PC-9 (cell line): ENCODE data around the gene SLC26A4. TPM values are rescaled to one million over a fixed set of nuclear protein-coding genes. Genes with fewer than 3 reads are reported as not detected.

Experiments used
- BruUV-seq: library from RNA; stranded (reverse); fragments of 400-500 nt; replicated peaks from 2 replicates; lab custom pipeline; 2021; lab: Mats Ljungman, UMichigan
- CTCF ChIA-PET: fragments of 300-600 bp; sonication (Branson Sonifier 250); formaldehyde crosslinking; loops from one replicate; lab custom pipeline; 2022; ENCODE audit warnings: antibody characterized with exemption; lab: Charles Lee
- POLR2A ChIA-PET: fragments of 300-600 bp; sonication (Branson Sonifier 250); formaldehyde crosslinking; loops from one replicate; lab custom pipeline; 2022; ENCODE audit warnings: antibody characterized with exemption; ENCODE audit not compliant: unreplicated experiment; lab: Charles Lee
- DNase-seq, 2 experiments: peaks; one replicate each; pipeline versions ENCODE4 v3.0.0 to v3.0.0-alpha.2; 2015 to 2022; ENCODE audit warnings: mixed read lengths in 1 of 2
- H2AFZ ChIP-seq: fragments of 200-600 bp; sonication (generic); 2 replicates; pipeline ENCODE4 v1.8.1; 2017; ENCODE audit warnings: antibody characterized with exemption
- H3F3A ChIP-seq: fragments of 200-600 bp; sonication (generic); 2 replicates; pipeline ENCODE4 v1.8.1; 2017; ENCODE audit warnings: antibody characterized with exemption, mild to moderate bottlenecking, low read depth; ENCODE audit not compliant: insufficient read depth
- H3K27ac ChIP-seq: fragments of 200-600 bp; sonication (generic); 2 replicates; pipeline ENCODE4 v1.6.1; 2016; ENCODE audit warnings: mixed run types
- H3K27me3 ChIP-seq: fragments of 200-600 bp; sonication (generic); 2 replicates; pipeline ENCODE4 v1.6.1; 2016; ENCODE audit warnings: low read depth, mixed run types; ENCODE audit not compliant: insufficient read depth
- H3K36me3 ChIP-seq: fragments of 200-600 bp; sonication (generic); 2 replicates; pipeline ENCODE4 v1.6.1; 2016; ENCODE audit warnings: low read depth, mixed run types
- H3K4me1 ChIP-seq: fragments of 200-600 bp; sonication (generic); replicated peaks from 2 replicates; pipeline ENCODE4 v1.6.1; 2016; ENCODE audit warnings: mixed run types; ENCODE audit not compliant: insufficient read depth
- H3K4me2 ChIP-seq: fragments of 200-600 bp; sonication (generic); 2 replicates; pipeline ENCODE4 v1.6.1; 2017; ENCODE audit warnings: mixed run types
- H3K4me3 ChIP-seq: fragments of 200-600 bp; sonication (generic); 2 replicates; pipeline ENCODE4 v1.6.1; 2016; ENCODE audit warnings: mixed run types
- H3K79me2 ChIP-seq: fragments of 200-600 bp; sonication (generic); 2 replicates; pipeline ENCODE4 v1.6.1; 2017; ENCODE audit warnings: low read depth, mixed run types
- H3K9me2 ChIP-seq: fragments of 200-600 bp; sonication (generic); 2 replicates; pipeline ENCODE4 v1.8.1; 2017; ENCODE audit warnings: mild to moderate bottlenecking; ENCODE audit not compliant: insufficient read depth
- H3K9me3 ChIP-seq: fragments of 200-600 bp; sonication (generic); 2 replicates; pipeline ENCODE4 v1.8.1; 2016; ENCODE audit warnings: low read depth; ENCODE audit not compliant: insufficient read depth
- H4K20me1 ChIP-seq: fragments of 200-600 bp; sonication (generic); 2 replicates; pipeline ENCODE4 v1.8.1; 2017; ENCODE audit not compliant: insufficient read depth
- CTCF ChIP-seq: fragments of 200-600 bp; sonication (generic); conservative IDR thresholded peaks from 2 replicates; pipeline ENCODE4 v1.6.1; 2017; ENCODE audit warnings: mixed run types, antibody characterized with exemption, mild to moderate bottlenecking, moderate library complexity
- EZH2 ChIP-seq: fragments of 200-600 bp; sonication (generic); IDR thresholded peaks from 2 replicates; pipeline ENCODE4 v1.8.0; 2017; ENCODE audit warnings: antibody characterized with exemption, low read depth
- intact Hi-C: fragments of 100-400 bp; cut with micrococcal nuclease; formaldehyde crosslinking; loops from one replicate; pipeline ENCODE4 v1.10.0; 2022; ENCODE audit not compliant: unreplicated experiment
- total RNA-seq: library from RNA; stranded (reverse); gene quantifications from 2 replicates; pipeline ENCODE4 v1.2.3, GENCODE V29; 2021

SLC26A4 gene
- total RNA-seq, 1 experiment from 2014 or later, result 1.7 TPM

- H3K27ac ChIP-seq, result no peak overlapping the region
- no peaks in the 10 kb centered on the region for H3K36me3 ChIP-seq
- no peak overlapping the region for H3K4me2 ChIP-seq
- peaks cover 7% of the 10 kb centered on the region; the same call in 1 of the 2 replicates for H3K4me1 ChIP-seq
- ChIA-PET CTCF (no interaction called here), POLR2A (no interaction called here)
- no peaks in the 10 kb centered on the region for H3K9me2 ChIP-seq
- no peak overlapping the region for H3K4me3 ChIP-seq
- no peaks in the 10 kb centered on the region for H4K20me1 ChIP-seq
- DNase-seq, result no peak
- no peaks in the 10 kb centered on the region for H3K79me2 ChIP-seq
- H3F3A ChIP-seq, result 0 out of 2 replicates have a peak, but pooled peaks cover 3% of the 10 kb centered on the region
- TF ChIP-seq CTCF (no peak), EZH2 (no peak)
- H3K27me3 ChIP-seq, result no peaks in the 10 kb centered on the region
- intact Hi-C loops, result no loop called here
- no peak overlapping the region for H2AFZ ChIP-seq
- H3K9me3 ChIP-seq, result no peaks in the 10 kb centered on the region
- BruUV-seq, result no TSS peak
Observed at GRCh38 chr7:107678110-107678753, 17.6 kb downstream of the SLC26A4 start.

- Histone ChIP-seq H3K79me2 (no peaks in the 10 kb centered on the region), H3K4me1 (peaks cover 7% of the 10 kb centered on the region; the same call in 1 of the 2 replicates), H4K20me1 (no peaks in the 10 kb centered on the region), H3K9me2 (no peaks in the 10 kb centered on the region), H3F3A (0 out of 2 replicates have a peak, but pooled peaks cover 3% of the 10 kb centered on the region), H3K36me3 (no peaks in the 10 kb centered on the region), H3K27me3 (no peaks in the 10 kb centered on the region), H3K4me2 (no peak overlapping the region), H2AFZ (no peak overlapping the region), H3K9me3 (no peaks in the 10 kb centered on the region), H3K4me3 (no peak overlapping the region), H3K27ac (no peak overlapping the region)
- no peak for DNase-seq
- TF ChIP-seq EZH2 (no peak), CTCF (no peak)
- intact Hi-C loops, result no loop called here
- CTCF ChIA-PET, result no interaction called here
- POLR2A ChIA-PET, result no interaction called here
- no TSS peak for BruUV-seq
Observed at GRCh38 chr7:107680478-107680877, 19.9 kb downstream of the SLC26A4 start.

- Histone ChIP-seq H3K36me3 (no peaks in the 10 kb centered on the region), H3K27ac (no peak overlapping the region), H3F3A (0 out of 2 replicates have a peak, but pooled peaks cover 3% of the 10 kb centered on the region), H4K20me1 (no peaks in the 10 kb centered on the region), H3K27me3 (no peaks in the 10 kb centered on the region), H3K4me3 (no peak overlapping the region), H3K9me2 (no peaks in the 10 kb centered on the region; the same call in 1 of the 2 replicates), H3K4me2 (no peak overlapping the region), H2AFZ (no peak overlapping the region), H3K79me2 (no peaks in the 10 kb centered on the region), H3K4me1 (peaks cover 7% of the 10 kb centered on the region; the same call in 1 of the 2 replicates), H3K9me3 (no peaks in the 10 kb centered on the region)
- POLR2A ChIA-PET, result interaction anchor here (0.6 kb wide), 1 partner anchor 11 kb away, joined by 4 read pairs; no protein-coding TSS in a partner anchor
- CTCF ChIA-PET, result no interaction called here
- intact Hi-C loops, result no loop called here
- TF ChIP-seq EZH2 (no peak), CTCF (no peak)
- DNase-seq, result no peak
- BruUV-seq, result no TSS peak
Observed at GRCh38 chr7:107682886-107683285, 22.3 kb downstream of the SLC26A4 start.
